BJ (cell line): ENCODE measurements around the gene NCOA1. TPM values are rescaled to one million over a fixed set of nuclear protein-coding genes. Genes with fewer than 3 reads are reported as not detected.

Source experiments
- CTCF ChIA-PET: fragments of 350-600 bp; formaldehyde crosslinking; extraction: SDS; loops from one replicate; lab custom pipeline; 2021; ENCODE audit warnings: antibody characterized with exemption, inconsistent platforms; lab: Yijun Ruan, JAX
- POLR2A ChIA-PET: fragments of 300-600 bp; sonication (Branson Sonifier 250); formaldehyde crosslinking; extraction: SDS; loops from one replicate; lab custom pipeline; 2021; ENCODE audit warnings: antibody characterized with exemption; lab: Charles Lee
- DNase-seq: peaks from one replicate; pipeline ENCODE4 v3.0.0-alpha.2; 2011; ENCODE audit warnings: low read depth
- H3K27me3 ChIP-seq: 2 replicates; pipeline ENCODE4 v1.6.0; 2011; ENCODE audit warnings: low read length; ENCODE audit not compliant: control insufficient read depth, insufficient read depth
- H3K36me3 ChIP-seq: 2 replicates; pipeline ENCODE4 v1.5.1; 2011; ENCODE audit warnings: low read length; ENCODE audit not compliant: control insufficient read depth, insufficient read depth
- H3K4me3 ChIP-seq: 2 replicates; pipeline ENCODE4 v1.5.1; 2011; ENCODE audit warnings: low read depth, mild to moderate bottlenecking, control low read depth, low read length
- polyA plus RNA-seq: library from polyadenylated mRNA; depleted of rRNA; stranded (reverse); fragments of >200 nt; gene quantifications from 2 replicates; pipeline ENCODE4 v1.2.3, GENCODE V29; 2011
- TF ChIP-seq, protein P1 (sequence below): IDR thresholded peaks from 2 replicates; pipeline ENCODE4 v1.5.1; 2011; ENCODE audit warnings: low read depth, mild to moderate bottlenecking, control low read depth, inconsistent platforms, low read length, moderate library complexity; ENCODE audit not compliant: insufficient read depth

The NCOA1 gene
- polyA plus RNA-seq, 1 experiment = 16.0 TPM

DNA sequence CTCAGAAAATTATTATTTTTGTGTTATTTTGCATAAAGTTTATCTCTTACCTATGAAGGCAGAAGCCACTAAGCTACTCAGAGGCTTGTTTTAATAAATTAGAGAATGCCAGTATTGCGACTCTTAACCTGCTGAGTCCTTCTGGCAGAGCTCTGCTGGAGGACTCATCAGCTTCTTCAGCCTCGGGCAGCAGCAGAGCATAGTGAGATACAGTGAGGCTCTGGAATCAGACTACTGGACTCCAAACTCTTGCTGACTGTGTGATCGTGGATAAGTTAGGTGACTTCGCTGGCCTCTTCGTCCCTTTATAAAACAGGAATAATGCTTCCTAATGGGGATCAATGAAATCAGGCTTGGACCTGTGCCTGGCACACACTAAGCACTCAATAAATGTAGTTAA is 300.4 kb downstream of the NCOA1 start:
- H3K36me3 ChIP-seq = no peaks in the 10 kb centered on the region; the same call in 1 of the 2 replicates
- TF ChIP-seq, protein P1, sequence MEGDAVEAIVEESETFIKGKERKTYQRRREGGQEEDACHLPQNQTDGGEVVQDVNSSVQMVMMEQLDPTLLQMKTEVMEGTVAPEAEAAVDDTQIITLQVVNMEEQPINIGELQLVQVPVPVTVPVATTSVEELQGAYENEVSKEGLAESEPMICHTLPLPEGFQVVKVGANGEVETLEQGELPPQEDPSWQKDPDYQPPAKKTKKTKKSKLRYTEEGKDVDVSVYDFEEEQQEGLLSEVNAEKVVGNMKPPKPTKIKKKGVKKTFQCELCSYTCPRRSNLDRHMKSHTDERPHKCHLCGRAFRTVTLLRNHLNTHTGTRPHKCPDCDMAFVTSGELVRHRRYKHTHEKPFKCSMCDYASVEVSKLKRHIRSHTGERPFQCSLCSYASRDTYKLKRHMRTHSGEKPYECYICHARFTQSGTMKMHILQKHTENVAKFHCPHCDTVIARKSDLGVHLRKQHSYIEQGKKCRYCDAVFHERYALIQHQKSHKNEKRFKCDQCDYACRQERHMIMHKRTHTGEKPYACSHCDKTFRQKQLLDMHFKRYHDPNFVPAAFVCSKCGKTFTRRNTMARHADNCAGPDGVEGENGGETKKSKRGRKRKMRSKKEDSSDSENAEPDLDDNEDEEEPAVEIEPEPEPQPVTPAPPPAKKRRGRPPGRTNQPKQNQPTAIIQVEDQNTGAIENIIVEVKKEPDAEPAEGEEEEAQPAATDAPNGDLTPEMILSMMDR = no peak
- H3K4me3 ChIP-seq = no peak overlapping the region
- DNase-seq = no peak
- H3K27me3 ChIP-seq = no peaks in the 10 kb centered on the region
- CTCF ChIA-PET = interaction anchor here (0.7 to 3.6 kb wide), 7 partner anchors 13 to 972 kb away, joined by 3 to 21 read pairs (median 4); no protein-coding TSS in a partner anchor
- POLR2A ChIA-PET = no interaction called here

DNA sequence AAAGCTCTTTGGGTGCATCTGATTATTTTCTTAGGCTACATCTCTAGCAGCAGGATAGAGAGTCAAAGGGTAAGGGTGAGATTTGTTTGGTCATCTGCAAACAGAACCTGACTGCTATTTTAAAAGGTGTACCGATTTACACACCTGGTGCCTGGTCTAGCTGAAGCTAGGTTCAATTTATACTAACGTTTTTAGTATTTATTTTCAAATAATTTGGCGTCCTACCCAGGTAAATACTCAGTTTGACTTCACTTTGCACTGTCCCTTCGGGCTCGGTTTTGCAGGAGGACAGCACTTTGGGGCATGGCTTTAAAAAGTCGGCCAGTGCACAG is 301.5 kb downstream of the NCOA1 start:
- H3K36me3 ChIP-seq = no peaks in the 10 kb centered on the region; the same call in 1 of the 2 replicates
- CTCF ChIA-PET = interaction anchor here (0.6 to 3.6 kb wide), 11 partner anchors 10 to 383 kb away, joined by 3 to 21 read pairs (median 3); partner anchors contain the start of gene NCOA1
- no peak for DNase-seq

DNA sequence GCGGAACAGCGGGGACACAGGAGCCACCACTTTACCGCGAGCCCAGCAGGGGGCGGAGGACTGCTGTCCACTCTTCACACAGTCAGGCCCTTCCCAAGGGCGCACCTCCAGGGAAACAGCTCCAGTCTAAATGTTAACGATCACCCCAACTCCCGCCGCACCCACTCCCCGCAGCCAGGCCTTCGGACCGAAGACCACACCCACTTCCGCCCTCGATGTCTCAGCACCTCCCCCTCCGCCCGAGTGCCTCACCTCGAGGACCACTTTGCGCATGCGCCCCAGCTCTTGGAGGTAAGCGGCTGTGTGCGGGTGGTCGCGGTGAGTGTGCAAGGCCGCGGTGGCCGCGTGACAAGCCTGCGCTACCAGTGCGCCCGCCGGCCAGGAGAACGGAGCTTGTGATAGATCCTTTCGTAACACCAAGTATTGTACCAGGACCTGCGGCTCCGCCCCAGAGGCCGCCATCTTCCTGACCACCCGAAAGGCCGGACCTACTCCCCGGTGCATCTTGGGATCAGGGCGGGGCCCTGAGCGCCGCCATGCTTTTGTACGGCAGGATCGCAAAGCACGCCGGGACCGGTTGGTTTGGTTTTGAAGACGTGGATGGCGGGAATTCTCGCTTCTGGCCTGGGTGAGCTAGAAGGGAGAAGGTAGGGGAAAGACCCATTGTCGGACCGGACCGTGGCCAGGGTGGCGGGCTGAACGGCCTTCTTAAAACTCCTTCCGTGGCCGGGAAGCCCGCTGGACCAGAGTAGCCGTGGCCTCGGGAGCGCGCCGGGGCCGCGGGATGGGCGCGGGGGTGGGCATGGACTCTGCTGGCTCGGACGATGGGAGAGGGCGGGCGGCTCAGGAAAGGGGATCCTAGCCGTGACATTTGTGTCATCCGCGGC is 302.1 kb downstream of the NCOA1 start, which contains the start of the genes CENPO and PTRHD1:
Gene CENPO, plus strand, starts transcription at position 552 of the 887 bp plus-strand sequence. CDS start 495 bp downstream, outside the sequence.
Gene PTRHD1, minus strand, starts transcription at position 518 of the 887 bp plus-strand sequence. Its CDS starts 14 bp downstream, at position 504.
- peak; percentile 78 for DNase-seq
- TF ChIP-seq, protein P1 = peak; percentile 67
- POLR2A ChIA-PET = interaction anchor here (0.6 kb wide), 1 partner anchor 374 kb away, joined by 4 read pairs; no protein-coding TSS in a partner anchor
- H3K36me3 ChIP-seq = no peaks in the 10 kb centered on the region; the same call in 1 of the 2 replicates
- H3K27me3 ChIP-seq = no peaks in the 10 kb centered on the region
- H3K4me3 ChIP-seq = peak within 1 kb of the TSS; percentile 80
- CTCF ChIA-PET = interaction anchor here (0.7 to 3.6 kb wide), 13 partner anchors 9 to 383 kb away, joined by 3 to 21 read pairs (median 3); partner anchors contain the start of gene NCOA1

More for the DNA sequence above, 301.5 kb downstream of the NCOA1 start:
- Histone ChIP-seq H3K27me3 (no peaks in the 10 kb centered on the region), H3K4me3 (peak overlapping the region; percentile 80)
- POLR2A ChIA-PET = interaction anchor here (0.6 kb wide), 1 partner anchor 374 kb away, joined by 4 read pairs; no protein-coding TSS in a partner anchor
- TF ChIP-seq, protein P1 = no peak

DNA sequence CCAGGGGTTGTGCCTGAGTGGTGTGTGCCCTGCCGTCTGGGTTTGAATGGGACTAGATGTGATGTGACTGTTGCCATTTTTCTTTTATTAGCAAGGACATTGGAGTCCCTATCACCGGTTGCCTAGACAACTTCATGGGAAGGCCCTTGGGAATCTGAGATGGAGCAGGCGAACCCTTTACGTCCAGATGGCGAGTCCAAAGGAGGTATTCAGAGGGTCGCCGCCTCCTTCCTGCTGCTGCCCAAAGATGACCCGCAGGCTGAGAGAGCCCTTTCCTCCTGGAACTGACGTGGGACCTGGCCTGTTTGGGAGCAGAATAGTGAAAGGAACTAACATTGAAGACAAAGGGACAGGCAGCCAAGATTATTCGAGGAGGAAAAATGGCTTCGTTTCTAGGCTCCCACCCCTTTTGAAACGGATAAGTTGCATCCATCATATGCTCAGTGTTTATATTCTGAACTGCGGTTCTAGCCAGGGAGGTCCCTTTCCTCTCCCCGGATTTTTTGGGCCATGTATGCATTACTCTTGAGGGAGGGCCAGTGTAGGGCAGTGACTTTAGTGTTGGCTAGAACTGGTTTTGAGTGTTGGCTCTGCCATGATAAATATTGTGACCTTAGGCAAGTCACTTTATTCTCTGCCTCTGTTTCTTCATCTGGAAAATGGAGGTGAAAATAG is 302.8 kb downstream of the NCOA1 start:
- ChIA-PET CTCF (interaction anchor here (0.8 to 3.6 kb wide), 3 partner anchors 10 to 21 kb away, joined by 3 to 21 read pairs (median 3); no protein-coding TSS in a partner anchor), POLR2A (no interaction called here)
- Histone ChIP-seq H3K36me3 (no peaks in the 10 kb centered on the region; the same call in 1 of the 2 replicates), H3K27me3 (no peaks in the 10 kb centered on the region), H3K4me3 (peak overlapping the region; percentile 80)
- DNase-seq = no peak
- TF ChIP-seq, protein P1 = no peak
